GM10266 (cell line): ENCODE results near the gene WNK2.
"Not testable (repeated sequence)": the region's sequence is repeated elsewhere in the genome, so short reads cannot be mapped to it uniquely, and the experiment has no call there.

ENCODE experiments used
- DNase-seq: peaks from one replicate; pipeline ENCODE4 v3.0.0; 2012; ENCODE audit errors: extremely low spot score
- TF ChIP-seq, protein P1 (sequence below): IDR thresholded peaks from 2 replicates; pipeline ENCODE4 v1.5.1; 2012; ENCODE audit warnings: mild to moderate bottlenecking, low read depth; ENCODE audit not compliant: control insufficient read depth, insufficient read depth; ENCODE audit errors: missing control alignments

The WNK2 gene

GRCh38 chr9:93141771-93142483 is 42.0 kb upstream of the WNK2 start:
- no peak for DNase-seq
- TF ChIP-seq, protein P1, sequence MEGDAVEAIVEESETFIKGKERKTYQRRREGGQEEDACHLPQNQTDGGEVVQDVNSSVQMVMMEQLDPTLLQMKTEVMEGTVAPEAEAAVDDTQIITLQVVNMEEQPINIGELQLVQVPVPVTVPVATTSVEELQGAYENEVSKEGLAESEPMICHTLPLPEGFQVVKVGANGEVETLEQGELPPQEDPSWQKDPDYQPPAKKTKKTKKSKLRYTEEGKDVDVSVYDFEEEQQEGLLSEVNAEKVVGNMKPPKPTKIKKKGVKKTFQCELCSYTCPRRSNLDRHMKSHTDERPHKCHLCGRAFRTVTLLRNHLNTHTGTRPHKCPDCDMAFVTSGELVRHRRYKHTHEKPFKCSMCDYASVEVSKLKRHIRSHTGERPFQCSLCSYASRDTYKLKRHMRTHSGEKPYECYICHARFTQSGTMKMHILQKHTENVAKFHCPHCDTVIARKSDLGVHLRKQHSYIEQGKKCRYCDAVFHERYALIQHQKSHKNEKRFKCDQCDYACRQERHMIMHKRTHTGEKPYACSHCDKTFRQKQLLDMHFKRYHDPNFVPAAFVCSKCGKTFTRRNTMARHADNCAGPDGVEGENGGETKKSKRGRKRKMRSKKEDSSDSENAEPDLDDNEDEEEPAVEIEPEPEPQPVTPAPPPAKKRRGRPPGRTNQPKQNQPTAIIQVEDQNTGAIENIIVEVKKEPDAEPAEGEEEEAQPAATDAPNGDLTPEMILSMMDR = no peak

- TF ChIP-seq, protein P1 = no peak
- no peak for DNase-seq
These were observed 40.0 kb upstream of the WNK2 start for GRCh38 chr9:93143830-93144530.

DNA sequence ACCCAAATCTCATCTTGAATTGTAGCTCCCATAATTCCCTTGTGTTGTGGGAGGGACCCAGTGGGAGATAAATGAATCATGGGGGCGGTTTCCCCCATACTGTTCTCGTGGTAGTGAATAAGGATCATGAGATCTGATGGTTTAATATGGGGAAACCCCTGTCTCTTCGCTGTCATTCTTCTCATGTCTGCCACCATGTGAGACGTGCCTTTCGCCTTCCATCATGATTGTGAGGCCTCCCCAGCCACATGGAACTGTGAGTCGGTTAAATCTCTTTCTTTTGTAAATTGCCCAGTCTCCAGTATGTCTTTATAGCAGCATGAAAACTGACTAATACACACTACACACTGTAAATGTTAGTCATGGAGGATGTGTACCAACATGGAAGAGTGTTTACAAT is 37.2 kb upstream of the WNK2 start:
- DNase-seq = not testable (repeated sequence)

DNA sequence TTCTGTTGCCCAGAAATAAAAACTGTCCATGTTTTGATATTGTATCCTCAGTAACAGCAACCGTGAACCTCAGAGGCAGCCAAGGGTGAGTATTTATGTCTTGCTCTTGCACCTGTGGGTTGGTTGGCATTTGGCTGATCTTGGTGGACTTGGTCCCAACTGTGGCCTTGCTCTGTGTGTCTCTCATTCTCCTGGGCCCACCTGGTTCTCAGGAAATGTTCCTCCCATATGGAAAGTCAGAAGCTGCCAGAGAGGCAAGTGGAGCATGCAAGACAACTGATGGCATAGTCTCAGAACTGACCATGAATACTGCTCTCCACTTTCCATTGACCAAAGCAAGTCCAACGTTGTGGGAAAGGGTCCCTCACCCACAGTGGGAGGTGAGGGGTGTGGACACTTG is 36.3 kb upstream of the WNK2 start:
- DNase-seq = no peak
- TF ChIP-seq, protein P1 = no peak

- DNase-seq = no peak
- TF ChIP-seq, protein P1 = no peak
These were observed 35.2 kb upstream of the WNK2 start for GRCh38 chr9:93148721-93149120.

GRCh38 chr9:93149361-93149760 is 34.6 kb upstream of the WNK2 start:
- DNase-seq = no peak
- TF ChIP-seq, protein P1 = no peak

GRCh38 chr9:93151097-93151784 is 32.7 kb upstream of the WNK2 start:
- no peak for DNase-seq
- TF ChIP-seq, protein P1 = no peak
